HG03064 (cell line): Measurements from ENCODE around the gene ST6GAL1.

Source experiments
- ATAC-seq: cut with Tn5 transposase; IDR thresholded peaks from one replicate; pipeline ENCODE4 v1.9.1; 2021; ENCODE audit warnings: low read depth; ENCODE audit not compliant: unreplicated experiment

Gene ST6GAL1

DNA sequence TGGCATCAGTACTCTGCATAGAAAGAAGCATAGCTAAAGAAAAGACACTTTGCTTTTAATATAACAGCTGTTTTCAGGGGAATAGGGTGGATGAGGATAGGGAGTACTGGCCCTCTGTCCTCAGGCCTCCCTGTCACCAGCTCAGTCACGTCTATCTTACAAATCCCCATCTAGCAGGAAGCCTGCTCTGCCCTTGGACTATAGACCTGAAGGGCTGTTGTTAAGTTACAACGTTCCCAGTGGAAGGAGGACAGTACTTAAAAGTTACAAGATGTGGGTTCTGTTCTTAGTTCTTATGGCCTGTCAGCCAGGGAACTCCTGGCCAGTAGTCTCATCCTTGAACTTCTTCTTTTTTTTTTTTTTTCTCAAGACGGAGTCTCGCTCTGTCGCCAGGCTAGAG, 138.5 kb downstream of the ST6GAL1 start:
- no peak for ATAC-seq

GRCh38 chr3:187069857-187070516, 139.7 kb downstream of the ST6GAL1 start:
- ATAC-seq = no peak

GRCh38 chr3:187072102-187072501, 141.8 kb downstream of the ST6GAL1 start:
- ATAC-seq = no peak

- no peak for ATAC-seq
Observed at GRCh38 chr3:187072511-187072910, 142.2 kb downstream of the ST6GAL1 start.

DNA sequence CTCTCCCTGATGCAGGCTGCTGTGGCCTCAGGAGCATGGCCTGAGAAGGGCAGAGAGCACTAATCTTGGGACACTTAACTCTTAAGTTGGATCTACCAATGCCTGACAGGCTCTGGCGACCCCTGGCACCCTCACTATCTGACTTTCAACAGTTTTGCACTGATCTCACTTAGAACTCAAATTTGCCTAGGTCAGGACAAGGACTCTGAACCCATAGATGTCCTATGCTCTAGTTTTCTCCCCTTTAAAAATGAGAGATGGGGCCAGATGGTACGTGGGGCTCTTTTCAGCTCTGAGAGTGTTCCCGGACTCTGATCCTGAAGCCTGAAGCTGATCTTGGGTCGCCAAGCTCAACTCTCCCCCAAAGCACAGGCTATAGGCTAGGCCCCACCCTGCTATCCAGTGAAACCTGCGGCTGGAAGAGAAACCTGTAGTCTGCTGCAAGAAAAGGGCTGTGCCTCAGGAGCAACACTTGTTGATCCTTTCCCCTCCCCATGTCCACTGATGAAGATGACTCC, 143.3 kb downstream of the ST6GAL1 start:
- ATAC-seq = no peak

GRCh38 chr3:187074846-187075245, 144.5 kb downstream of the ST6GAL1 start:
- no peak for ATAC-seq

DNA sequence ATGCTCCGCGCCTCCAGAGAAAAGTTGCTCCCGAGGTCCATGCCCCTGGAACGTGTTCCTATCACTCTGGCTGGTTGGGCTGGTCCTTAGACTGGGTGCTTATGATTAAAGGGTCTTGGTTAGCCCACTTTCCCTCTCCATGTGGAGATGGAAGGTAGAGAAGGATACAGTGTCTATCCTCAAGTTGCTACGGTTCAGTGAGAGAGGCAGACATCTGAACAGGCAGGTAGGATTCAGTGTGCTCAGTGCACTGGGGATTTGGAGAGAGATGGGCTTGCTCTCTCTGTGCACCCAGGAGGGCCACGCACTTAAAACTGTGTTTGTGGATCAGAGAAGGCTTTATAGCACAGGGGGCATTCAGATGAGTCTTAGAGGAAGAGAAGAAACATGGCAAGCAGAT, 146.0 kb downstream of the ST6GAL1 start:
- ATAC-seq = no peak

GRCh38 chr3:187077085-187077484, 146.8 kb downstream of the ST6GAL1 start:
- no peak for ATAC-seq

DNA sequence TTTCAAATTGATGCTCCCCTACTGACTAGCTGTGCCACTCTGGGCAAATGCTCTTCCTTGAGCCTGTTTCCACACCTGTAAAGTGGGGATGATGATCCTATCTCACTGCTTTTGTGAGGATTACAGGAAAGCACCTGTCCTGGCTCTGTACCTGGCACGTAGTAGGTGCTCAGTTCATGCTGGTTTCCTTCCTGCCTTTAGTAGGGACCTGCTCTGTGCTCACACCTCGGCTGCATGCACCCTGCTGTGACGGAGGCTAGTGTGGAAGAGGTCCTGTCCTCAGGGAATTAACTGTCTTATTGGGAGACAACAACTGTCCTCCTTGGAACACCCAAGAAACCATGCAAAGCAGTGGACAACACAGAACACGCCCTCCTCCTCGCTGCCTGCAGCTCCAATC, 147.2 kb downstream of the ST6GAL1 start:
- no peak for ATAC-seq

DNA sequence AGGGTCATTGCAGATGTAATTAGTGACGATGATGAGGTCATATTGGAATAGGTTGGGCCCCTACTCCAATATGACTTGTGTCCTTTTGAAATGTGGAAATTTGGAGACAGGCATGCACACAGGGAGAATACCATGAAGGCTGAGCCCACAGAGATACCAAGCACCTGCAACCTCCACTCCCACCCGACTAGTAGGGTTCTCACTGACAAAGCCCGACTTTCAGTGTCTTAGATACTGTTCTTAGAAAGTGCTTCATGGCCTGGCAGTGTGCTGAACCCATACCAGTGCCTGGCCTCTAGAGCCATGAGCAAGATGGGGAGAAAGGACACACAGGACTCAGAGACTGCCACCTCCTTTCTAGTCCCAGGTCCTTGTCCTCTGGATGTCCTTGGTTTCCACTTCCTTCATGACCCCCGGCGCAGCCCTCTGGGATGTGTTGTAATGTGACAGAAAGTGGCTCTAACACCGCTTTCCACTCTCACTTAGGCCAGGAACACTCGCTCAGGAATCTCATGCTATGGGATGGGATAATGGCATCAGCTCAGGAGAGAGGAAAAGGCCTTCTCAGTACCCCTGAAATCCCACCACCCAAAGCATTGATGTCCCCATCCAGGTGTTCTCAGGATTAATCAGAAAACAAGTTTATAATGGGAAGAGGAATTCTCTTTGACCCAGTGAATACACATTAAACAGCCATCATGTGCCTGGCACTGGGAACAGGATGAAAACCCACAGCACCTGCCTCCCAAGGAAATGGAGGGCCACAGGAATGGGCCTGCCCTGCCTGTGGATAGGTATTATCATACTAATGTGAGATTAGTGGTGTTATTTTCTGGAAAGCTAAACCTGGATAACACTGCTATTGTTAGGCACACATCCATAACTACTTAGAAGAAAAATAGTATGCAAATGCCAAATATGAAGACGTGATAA, 149.0 kb downstream of the ST6GAL1 start:
- ATAC-seq = no peak

GRCh38 chr3:187080799-187081450, 150.6 kb downstream of the ST6GAL1 start:
- no peak for ATAC-seq

DNA sequence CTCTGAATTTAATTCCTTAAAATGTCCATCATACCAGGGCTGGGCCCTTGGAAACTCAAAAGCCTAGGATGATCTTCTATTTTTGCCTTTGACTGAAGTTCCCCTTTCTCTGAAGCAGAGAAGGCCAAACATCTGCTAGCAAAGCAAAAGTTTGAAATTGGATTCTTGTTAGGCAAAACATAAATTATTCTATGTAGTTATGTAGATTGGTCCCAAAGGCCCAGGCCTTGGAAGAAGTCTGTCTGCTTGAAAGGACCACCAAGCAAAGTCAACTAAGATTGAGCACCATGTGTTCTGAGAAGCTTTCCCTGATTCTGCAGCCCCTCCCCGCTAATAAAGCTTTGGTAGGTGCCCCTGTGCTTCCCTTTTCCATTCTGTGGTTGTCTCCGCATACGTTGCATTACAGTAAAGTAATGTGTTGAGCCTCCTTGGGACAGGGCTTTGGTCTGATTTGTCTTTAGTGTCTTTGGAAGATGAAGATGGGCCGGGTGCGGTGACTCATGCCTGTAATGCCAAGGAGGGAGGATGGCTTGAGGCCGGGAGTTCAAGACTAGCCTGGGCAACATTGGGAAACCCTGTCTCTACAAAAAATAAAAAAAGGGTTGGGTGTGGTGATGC, 152.5 kb downstream of the ST6GAL1 start:
- ATAC-seq = no peak

DNA sequence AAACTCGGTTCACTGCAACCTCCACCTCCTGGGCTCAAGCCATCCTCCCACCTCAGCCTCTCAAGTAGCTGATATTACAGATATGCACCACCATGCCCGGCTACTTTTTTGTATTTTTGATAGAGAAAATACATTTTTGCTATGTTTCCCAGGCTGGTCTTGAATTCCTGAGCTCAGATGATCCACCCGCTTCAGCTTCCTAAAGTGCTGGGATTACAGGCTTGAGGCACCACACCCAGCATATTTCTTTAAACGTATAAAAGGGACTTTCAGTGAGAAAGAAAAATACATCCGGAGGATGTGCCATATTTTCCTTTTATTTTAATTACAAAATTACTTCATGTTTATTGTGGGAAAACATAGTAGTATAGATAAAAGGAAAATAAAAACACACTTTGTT, 153.8 kb downstream of the ST6GAL1 start:
- ATAC-seq = no peak

DNA sequence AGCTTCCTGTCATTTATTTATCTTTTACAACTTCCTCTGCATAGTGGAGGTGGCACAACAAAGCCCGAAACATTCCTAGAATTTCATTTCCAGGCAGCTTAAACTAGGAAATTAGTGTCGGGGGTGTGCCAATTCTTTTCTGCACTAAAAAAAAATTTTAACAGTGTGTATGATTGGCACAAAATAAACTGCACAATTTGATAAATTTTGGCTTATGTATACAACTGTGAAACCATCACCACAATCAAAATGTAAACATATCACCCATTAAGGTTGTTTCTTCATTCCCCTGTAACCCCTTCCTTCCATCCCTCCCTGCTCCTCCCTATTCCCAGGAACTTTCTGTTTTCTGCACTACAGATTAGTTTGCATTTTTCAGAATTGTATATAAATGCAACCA, 154.3 kb downstream of the ST6GAL1 start:
- no peak for ATAC-seq

DNA sequence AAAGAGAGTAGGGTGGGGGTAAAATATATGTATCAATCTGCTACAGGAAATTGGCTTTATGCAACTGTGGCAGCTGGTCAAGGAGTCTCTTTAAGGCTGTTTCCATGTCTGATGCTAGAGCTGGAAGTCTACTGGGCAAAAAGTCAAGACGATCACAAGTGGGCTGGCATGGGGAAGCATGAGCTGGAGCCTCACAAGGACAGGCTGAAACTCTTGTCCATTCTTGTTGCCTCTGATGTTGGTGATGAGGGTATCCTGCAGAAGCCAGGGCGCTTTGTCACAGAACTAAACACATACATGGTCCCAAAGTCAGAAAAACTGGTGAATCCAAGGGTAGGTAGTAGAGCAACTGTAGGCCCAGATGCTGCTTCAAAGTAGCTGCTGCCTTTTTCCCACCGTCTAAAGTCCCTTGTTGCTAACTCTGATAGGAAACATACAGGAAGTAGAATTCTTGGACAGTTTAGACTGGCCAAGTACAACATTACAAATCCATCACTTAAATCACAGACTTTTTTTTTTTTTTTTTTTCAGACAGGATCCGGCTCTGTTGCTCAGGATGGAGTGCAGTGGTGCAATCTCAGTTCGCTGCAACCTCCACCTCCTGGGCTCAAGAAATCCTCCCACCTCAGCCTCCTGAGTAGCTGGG, 154.8 kb downstream of the ST6GAL1 start:
- ATAC-seq = no peak

GRCh38 chr3:187085933-187086332, 155.6 kb downstream of the ST6GAL1 start:
- ATAC-seq = no peak

- ATAC-seq = no peak
Observed at GRCh38 chr3:187086831-187087230, 156.5 kb downstream of the ST6GAL1 start.

GRCh38 chr3:187088701-187089100, 158.4 kb downstream of the ST6GAL1 start:
- ATAC-seq = no peak

DNA sequence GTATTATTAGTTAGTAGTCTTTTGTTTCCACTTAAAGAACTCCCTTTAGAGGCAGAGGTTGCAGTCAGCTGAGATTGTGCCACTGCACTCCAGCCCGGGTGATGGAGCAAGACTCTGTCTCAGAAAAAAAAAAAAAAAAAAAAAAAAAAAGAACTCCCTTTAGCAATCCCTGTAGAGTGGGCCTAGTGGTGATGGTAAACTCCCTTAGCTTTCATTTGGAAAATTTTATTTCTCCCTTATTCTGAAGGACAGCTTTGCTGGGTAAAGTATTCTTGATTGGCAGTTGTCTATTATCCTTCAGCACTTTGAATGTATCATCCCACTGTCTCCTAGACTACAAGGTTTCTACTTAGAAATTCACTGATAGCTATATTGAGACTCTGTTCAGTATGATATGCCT, 163.0 kb downstream of the ST6GAL1 start:
- no peak for ATAC-seq

DNA sequence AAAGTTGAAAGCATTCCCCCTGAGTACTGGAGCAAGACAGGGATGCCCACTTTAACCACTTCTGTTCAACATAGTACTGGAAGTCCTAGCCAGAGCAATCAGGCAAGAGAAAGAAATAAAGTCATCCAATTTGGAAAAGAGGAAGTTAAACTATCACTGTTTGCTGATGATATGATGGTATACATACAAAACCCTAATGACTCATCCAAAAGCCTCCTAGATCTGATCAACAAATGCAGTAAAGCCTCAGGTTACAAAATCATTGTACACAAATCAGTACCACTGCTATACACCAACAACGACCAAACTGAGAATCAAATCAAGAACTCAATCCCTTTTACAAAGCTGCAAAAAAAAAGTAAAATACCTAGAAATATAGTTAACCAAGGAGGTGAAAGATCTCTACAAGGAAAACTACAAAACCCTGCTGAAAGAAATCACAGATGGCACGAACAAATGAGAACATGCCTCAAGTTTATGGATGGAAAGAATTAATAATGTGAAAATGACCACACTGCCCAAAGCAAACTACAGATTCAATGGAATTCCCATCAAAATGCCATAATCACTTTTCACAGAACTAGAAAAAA, 168.7 kb downstream of the ST6GAL1 start:
- ATAC-seq = no peak
